H1 (cell line): ENCODE measurements around the gene ATXN2. TPM values are rescaled to one million over a fixed set of nuclear protein-coding genes. Genes with fewer than 3 reads are reported as not detected.

ENCODE experiments used
- CTCF ChIA-PET: fragments of 300-600 bp; sonication (Branson Sonifier 250); formaldehyde crosslinking; loops from one replicate; lab custom pipeline; 2021; ENCODE audit not compliant: partially characterized antibody; lab: Charles Lee
- POLR2A ChIA-PET: fragments of 300-600 bp; sonication (Branson Sonifier 250); formaldehyde crosslinking; loops from one replicate; lab custom pipeline; 2021; ENCODE audit warnings: inconsistent platforms; ENCODE audit not compliant: partially characterized antibody; lab: Charles Lee
- DNase-seq, 2 experiments: peaks; one replicate each; pipeline versions ENCODE4 v3.0.0 to v3.0.0-alpha.2; 2010 to 2022; ENCODE audit warnings: low spot score in 2 of 2, low read depth in 1 of 2, mixed read lengths in 1 of 2
- FAIRE-seq: peaks from 2 replicates; lab custom pipeline; 2011; peaks lifted over from hg19 to GRCh38; lab: Jason Lieb, UNC
- H2AFZ ChIP-seq: 2 replicates; pipeline ENCODE4 v1.8.1; 2012; ENCODE audit warnings: low read length, inconsistent platforms
- H2AK5ac ChIP-seq: 2 replicates; pipeline ENCODE4 v1.6.1; 2013; ENCODE audit warnings: low read depth, low read length
- H2BK120ac ChIP-seq: replicated peaks from 2 replicates; pipeline ENCODE3; 2013; ENCODE audit warnings: low read depth, low read length, inconsistent platforms
- H2BK12ac ChIP-seq: 2 replicates; pipeline ENCODE4 v1.6.1; 2013; ENCODE audit warnings: low read depth, low read length
- H2BK15ac ChIP-seq: 2 replicates; pipeline ENCODE4 v1.6.1; 2013; ENCODE audit warnings: low read length
- H2BK20ac ChIP-seq: 2 replicates; pipeline ENCODE4 v1.6.1; 2013; ENCODE audit warnings: low read length
- H2BK5ac ChIP-seq: 2 replicates; pipeline ENCODE4 v1.6.1; 2013; ENCODE audit warnings: low read depth, low read length
- H3K14ac ChIP-seq: 2 replicates; pipeline ENCODE4 v1.6.1; 2013; ENCODE audit warnings: inconsistent platforms; ENCODE audit not compliant: insufficient read length
- H3K18ac ChIP-seq: 2 replicates; pipeline ENCODE4 v1.6.1; 2013; ENCODE audit warnings: low read length; ENCODE audit errors: extremely low read depth
- H3K23ac ChIP-seq: 2 replicates; pipeline ENCODE4 v1.6.1; 2013; ENCODE audit warnings: inconsistent platforms; ENCODE audit not compliant: insufficient read length
- H3K23me2 ChIP-seq: 2 replicates; pipeline ENCODE4 v1.6.1; 2013; ENCODE audit warnings: low read depth, low read length
- H3K27ac ChIP-seq: 2 replicates; pipeline ENCODE4 v1.6.1; 2011; ENCODE audit warnings: low read depth, low read length, inconsistent platforms
- H3K27me3 ChIP-seq, 4 experiments: replicated peaks in 1 of 4; 1 replicate in 1 of 4; 2 replicates in 3 of 4; pipeline versions ENCODE4 v1.6.1 to v1.8.1; 2011 to 2013; ENCODE audit warnings: low read length in 3 of 4, mild to moderate bottlenecking in 3 of 4, inconsistent platforms in 2 of 4, mixed read lengths in 2 of 4, moderate library complexity in 1 of 4; ENCODE audit not compliant: control insufficient read depth in 3 of 4, insufficient read depth in 3 of 4; ENCODE audit errors: extremely low read depth in 1 of 4
- H3K36me3 ChIP-seq, 4 experiments: 2 replicates each; pipeline versions ENCODE4 v1.6.1 to v1.8.1; 2011 to 2013; ENCODE audit warnings: mild to moderate bottlenecking in 4 of 4, low read length in 3 of 4, moderate library complexity in 2 of 4, control low read depth in 1 of 4, inconsistent platforms in 1 of 4; ENCODE audit not compliant: insufficient read depth in 4 of 4, control insufficient read depth in 2 of 4
- H3K4ac ChIP-seq: replicated peaks from 2 replicates; pipeline ENCODE3; 2013; ENCODE audit warnings: low read length, low read depth, mixed read lengths, inconsistent platforms; ENCODE audit not compliant: insufficient read length
- H3K4me1 ChIP-seq, 4 experiments: replicated peaks in 1 of 4; 1 replicate in 1 of 4; 2 replicates in 3 of 4; pipeline versions ENCODE4 v1.6.1 to v1.8.1; 2011 to 2013; ENCODE audit warnings: low read length in 3 of 4, inconsistent platforms in 2 of 4, mixed read lengths in 1 of 4; ENCODE audit not compliant: insufficient read depth in 4 of 4, control insufficient read depth in 3 of 4
- H3K4me2 ChIP-seq, 2 experiments: 2 replicates each; pipeline versions ENCODE4 v1.6.1 to v1.8.1; 2011 to 2013; ENCODE audit warnings: low read depth in 2 of 2, low read length in 2 of 2, control low read depth in 1 of 2, inconsistent platforms in 1 of 2, mild to moderate bottlenecking in 1 of 2; ENCODE audit not compliant: insufficient read depth in 1 of 2
- H3K4me3 ChIP-seq, 4 experiments: fragments of 200-600, 300-600 bp in 1 of 4; sonication (generic), shearing (Covaris generic), sonication (Bioruptor Twin) in 1 of 4; 2 replicates each; pipeline versions ENCODE4 v1.5.1 to v1.8.1; 2011 to 2016; ENCODE audit warnings: low read length in 4 of 4, low read depth in 3 of 4, control low read depth in 2 of 4, inconsistent platforms in 2 of 4, mild to moderate bottlenecking in 2 of 4, mixed read lengths in 1 of 4, moderate library complexity in 1 of 4; ENCODE audit not compliant: insufficient read depth in 2 of 4; ENCODE audit errors: extremely low read depth in 1 of 4
- H3K56ac ChIP-seq: replicated peaks from 2 replicates; pipeline ENCODE3; 2013; ENCODE audit warnings: low read depth, mild to moderate bottlenecking, mixed read lengths, low read length, inconsistent platforms; ENCODE audit not compliant: insufficient read length
- H3K79me1 ChIP-seq: 2 replicates; pipeline ENCODE4 v1.6.1; 2013; ENCODE audit warnings: low read depth, low read length, control low read depth
- H3K79me2 ChIP-seq, 2 experiments: 2 replicates each; pipeline versions ENCODE4 v1.6.1 to v1.8.1; 2012 to 2013; ENCODE audit warnings: low read length in 2 of 2, mild to moderate bottlenecking in 2 of 2, inconsistent platforms in 1 of 2; ENCODE audit not compliant: insufficient read depth in 2 of 2, control insufficient read depth in 1 of 2
- H3K9ac ChIP-seq, 4 experiments: replicated peaks in 1 of 4; 1 replicate in 1 of 4; 2 replicates in 3 of 4; pipeline versions ENCODE4 v1.6.1 to v1.8.1; 2011 to 2013; ENCODE audit warnings: low read depth in 3 of 4, low read length in 3 of 4, control low read depth in 2 of 4, mild to moderate bottlenecking in 2 of 4, moderate library complexity in 2 of 4, inconsistent platforms in 1 of 4; ENCODE audit errors: extremely low read depth in 1 of 4
- H3K9me3 ChIP-seq, 2 experiments: 2 replicates each; pipeline versions ENCODE4 v1.6.1 to v1.8.1; 2012 to 2013; ENCODE audit warnings: mild to moderate bottlenecking in 2 of 2, moderate library complexity in 2 of 2, control low read depth in 1 of 2, inconsistent platforms in 1 of 2, low read depth in 1 of 2, low read length in 1 of 2, mixed read lengths in 1 of 2; ENCODE audit not compliant: insufficient read depth in 2 of 2
- H4K20me1 ChIP-seq, 2 experiments: replicated peaks in 1 of 2; 2 replicates each; pipeline versions ENCODE3 to v1.8.1; 2011 to 2013; ENCODE audit warnings: inconsistent platforms in 2 of 2, low read length in 2 of 2, mild to moderate bottlenecking in 1 of 2; ENCODE audit not compliant: insufficient read depth in 2 of 2, control insufficient read depth in 1 of 2
- H4K5ac ChIP-seq: 2 replicates; pipeline ENCODE4 v1.6.1; 2013; ENCODE audit warnings: low read length, low read depth, mixed read lengths, inconsistent platforms; ENCODE audit not compliant: insufficient read length
- H4K8ac ChIP-seq: 2 replicates; pipeline ENCODE4 v1.8.0; 2013; ENCODE audit warnings: mild to moderate bottlenecking, moderate library complexity, low read length, inconsistent platforms; ENCODE audit not compliant: insufficient read depth; ENCODE audit errors: extremely low read depth
- H4K91ac ChIP-seq: replicated peaks from 2 replicates; pipeline ENCODE3; 2013; ENCODE audit warnings: low read length, mixed read lengths, inconsistent platforms; ENCODE audit not compliant: insufficient read length
- CBX8 ChIP-seq: fragments of 300-800, 300-1000 bp; sonication (generic); IDR thresholded peaks from 2 replicates; pipeline ENCODE4 v1.7.1; 2016; ENCODE audit warnings: low read depth, low read length, borderline replicate concordance
- CREB1 ChIP-seq: IDR thresholded peaks from 2 replicates; pipeline ENCODE4 v1.6.1; 2012; ENCODE audit warnings: inconsistent platforms
- CTCF ChIP-seq, 3 experiments: IDR thresholded peaks; 1 replicate in 2 of 3; 2 replicates in 1 of 3; pipeline versions ENCODE4 v1.5.1 to v1.6.1; 2011; ENCODE audit warnings: low read length in 3 of 3, mild to moderate bottlenecking in 3 of 3, inconsistent platforms in 2 of 3, low read depth in 1 of 3, moderate library complexity in 1 of 3; ENCODE audit not compliant: insufficient read depth in 1 of 3; ENCODE audit errors: control extremely low read depth in 1 of 3
- JUND ChIP-seq: IDR thresholded peaks from 2 replicates; pipeline ENCODE4 v1.6.1; 2011; ENCODE audit warnings: mild to moderate bottlenecking, improper control_type of control experiment, low read length
- RAD21 ChIP-seq, 2 experiments: IDR thresholded peaks in 1 of 2; conservative IDR thresholded peaks in 1 of 2; 2 replicates each; pipeline ENCODE4 v1.6.1; 2011; ENCODE audit warnings: low read depth in 2 of 2, low read length in 2 of 2, improper control_type of control experiment in 1 of 2, inconsistent platforms in 1 of 2, mild to moderate bottlenecking in 1 of 2, moderate library complexity in 1 of 2
- WGBS, 2 experiments: shearing (Covaris generic) in 1 of 2; methylation state at CpG; one replicate each; pipeline versions ENCODE4 v1.1.6 to v1.1.7; 2013 to 2015; ENCODE audit warnings: low lambda C conversion rate in 2 of 2, mixed read lengths in 2 of 2, inconsistent platforms in 1 of 2, low coverage in 1 of 2, missing lambda C conversion rate in 1 of 2; ENCODE audit not compliant: insufficient replicate concordance in 2 of 2, insufficient coverage in 1 of 2, insufficient read length in 1 of 2; ENCODE audit errors: extremely low coverage in 1 of 2, missing lambda C conversion rate in 1 of 2; 5-methylcytosine and 5-hydroxymethylcytosine counted together
- polyA plus RNA-seq, 7 experiments: library from polyadenylated mRNA; depleted of rRNA in 3 of 7; stranded (reverse) in 5 of 7; unstranded in 2 of 7; fragments of >200 nt in 5 of 7; fragments of 200-250 nt in 2 of 7; gene quantifications; 1 replicate in 5 of 7; 2 replicates in 1 of 7; 4 replicates in 1 of 7; pipeline versions ENCODE4 v1.2.1 to v1.2.3, GENCODE V29; 2011 to 2013; ENCODE audit warnings: missing spikeins in 2 of 7, mixed read lengths in 2 of 7
- total RNA-seq: library from RNA; stranded (reverse); fragmentation: NEBNext Ultra II Directional; extraction: Animal tissue kit (Norgen Biotek cat#: 25700); gene quantifications from 2 replicates; pipeline ENCODE4 v1.2.1, GENCODE V29; 2021

The ATXN2 gene
- total and polyA plus RNA-seq, 2 of the 8 experiments (the other 6 are each of a cell fraction or from before 2014, with no cell fraction given): 46.6 to 80.7 TPM

GRCh38 chr12:111529424-111530368, 69.4 kb downstream of the ATXN2 start:
- CTCF ChIA-PET: interaction anchor here (0.7 to 2.3 kb wide), 18 partner anchors 10 to 227 kb away, joined by 3 to 9 read pairs (median 4); no protein-coding TSS in a partner anchor
- no peak overlapping the region for H3K4ac ChIP-seq
- TF ChIP-seq RAD21 (IDR thresholded peaks at IDR 0.05 in 1 of 2, conservative IDR thresholded peaks at IDR 0.05 in 1 of 2; ENCODE audit: low read depth in 2 of 2, low read length in 2 of 2) (peak; percentile 57 to 69), CTCF (IDR thresholded peaks at IDR 0.05; ENCODE audit: control extremely low read depth in 1 of 3, insufficient read depth in 1 of 3, low read depth in 1 of 3, low read length in 3 of 3) (peak; percentile 53 to 73 (median 70)), CBX8 (no peak), CREB1 (no peak), JUND (0 out of 2 replicates have a peak, but pooled peaks have one; percentile 25)

More at GRCh38 chr12:111529424-111530368, 69.4 kb downstream of the ATXN2 start:
- Histone ChIP-seq H3K9me3 (no peaks in the 10 kb centered on the region), H3K23ac (no peak overlapping the region), H3K27ac (no peak overlapping the region), H4K8ac (no peak overlapping the region), H4K20me1 (peaks cover 0 to 1% of the 10 kb centered on the region in 2 experiments), H3K4me1 (peaks cover 0 to 2% (median 0%) of the 10 kb centered on the region in 4 experiments; a peak in 1 of 7 replicates), H3K79me1 (no peaks in the 10 kb centered on the region), H4K91ac (no peak overlapping the region), H3K27me3 (no peaks in the 10 kb centered on the region), H4K5ac (no peak overlapping the region), H3K36me3 (peaks cover 0 to 19% (median 12%) of the 10 kb centered on the region in 4 experiments; a peak in 7 of 8 replicates), H2BK12ac (no peak overlapping the region), H2BK15ac (no peak overlapping the region), H3K79me2 (no peaks in the 10 kb centered on the region), H3K56ac (no peak overlapping the region), H2AK5ac (no peak overlapping the region), H3K4me2 (no peak overlapping the region), H2AFZ (no peak overlapping the region), H3K23me2 (no peaks in the 10 kb centered on the region), H3K14ac (no peak overlapping the region), H3K18ac (no peak overlapping the region), H2BK5ac (no peak overlapping the region), H2BK20ac (no peak overlapping the region), H3K9ac (no peak overlapping the region), H2BK120ac (no peak overlapping the region), H3K4me3 (no peak overlapping the region)
- 58% methylated on average over 8 of the region's 8 CpGs; no CpG with 5 or more reads in 1 of the 2 experiments for WGBS, 2 experiments
- FAIRE-seq (peak; percentile 85), DNase-seq (peak; percentile 27 to 64)
- POLR2A ChIA-PET: interaction anchor here (0.6 to 1.8 kb wide), 2 partner anchors 12 to 74 kb away, joined by 3 to 4 read pairs; no protein-coding TSS in a partner anchor
